ENCODE data around the gene NCOR2.

The NCOR2 gene

GRCh38 chr12:124558313-124558712 lies 9.1 kb downstream of the NCOR2 start:
- peaks cover 0 to 37% (median 12%) of the 10 kb centered on the region in 11 experiments; a peak in 13 of 22 replicates for H3K36me3 ChIP-seq

GRCh38 chr12:124557518-124558223 lies 9.7 kb downstream of the NCOR2 start:
- H4K20me1 ChIP-seq = peaks cover 99 to 100% (median 99%) of the 10 kb centered on the region in 11 experiments
- peaks cover 0 to 7% (median 5%) of the 10 kb centered on the region in 11 experiments; a peak in 10 of 22 replicates for H3K9me3 ChIP-seq (replicated peaks in 1 of 11)
- no peaks in the 10 kb centered on the region for H3K27me3 ChIP-seq
- TF ChIP-seq Cebpa-rat (IDR thresholded peaks at IDR 0.05) = no peak
- H3K9ac ChIP-seq = peak overlapping the region; percentile 8 to 63 (median 34); a peak in 15 of 22 replicates
- H3K27ac ChIP-seq = peak overlapping the region in 4 of 11 experiments; percentile 13 to 35 (median 24); a peak in 6 of 22 replicates
- peak overlapping the region; percentile 34 to 98 (median 84); a peak in 21 of 22 replicates for H3K4me2 ChIP-seq
- H3K4me3 ChIP-seq = no peak overlapping the region
- H3K36me3 ChIP-seq = peaks cover 0 to 31% (median 5%) of the 10 kb centered on the region in 11 experiments; a peak in 11 of 22 replicates
- H3K4me1 ChIP-seq = peaks cover 84 to 95% (median 90%) of the 10 kb centered on the region in 10 experiments

More at GRCh38 chr12:124558313-124558712, 9.1 kb downstream of the NCOR2 start:
- Histone ChIP-seq H3K27me3 (no peaks in the 10 kb centered on the region), H3K4me3 (no peak overlapping the region), H3K4me2 (peak overlapping the region; percentile 10 to 46 (median 30); a peak in 14 of 22 replicates), H4K20me1 (peaks cover 99 to 100% (median 99%) of the 10 kb centered on the region in 11 experiments), H3K27ac (no peak overlapping the region), H3K9ac (peak overlapping the region in 1 of 11 experiments; percentile 12; a peak in 1 of 22 replicates), H3K9me3 (replicated peaks in 1 of 11) (peaks cover 0 to 7% (median 5%) of the 10 kb centered on the region in 11 experiments; a peak in 10 of 22 replicates), H3K4me1 (peaks cover 84 to 95% (median 90%) of the 10 kb centered on the region in 10 experiments)
- TF ChIP-seq Cebpa-rat (IDR thresholded peaks at IDR 0.05) = no peak

GRCh38 chr12:124556896-124557501 lies 10.4 kb downstream of the NCOR2 start:
- Histone ChIP-seq H3K4me3 (no peak overlapping the region), H3K36me3 (peaks cover 0 to 31% (median 5%) of the 10 kb centered on the region in 11 experiments; a peak in 10 of 22 replicates), H3K4me2 (peak overlapping the region; percentile 34 to 98 (median 84); a peak in 21 of 22 replicates), H3K27me3 (no peaks in the 10 kb centered on the region), H3K9ac (peak overlapping the region in 9 of 11 experiments; percentile 8 to 63 (median 38); a peak in 12 of 22 replicates), H3K9me3 (replicated peaks in 1 of 11) (peaks cover 0 to 7% (median 5%) of the 10 kb centered on the region in 11 experiments; a peak in 10 of 22 replicates), H4K20me1 (peaks cover 99 to 100% (median 99%) of the 10 kb centered on the region in 11 experiments), H3K4me1 (peaks cover 85 to 95% (median 90%) of the 10 kb centered on the region in 10 experiments), H3K27ac (peak overlapping the region in 2 of 11 experiments; percentile 34 to 35; a peak in 3 of 22 replicates)
- no peak for TF ChIP-seq Cebpa-rat (IDR thresholded peaks at IDR 0.05)

- Histone ChIP-seq H3K4me2 (peak overlapping the region; percentile 82 to 98 (median 95)), H3K9ac (peak overlapping the region in 2 of 11 experiments; percentile 4 to 35; a peak in 1 of 22 replicates), H4K20me1 (peaks cover 97 to 100% (median 99%) of the 10 kb centered on the region in 11 experiments), H3K27ac (peak overlapping the region in 4 of 11 experiments; percentile 4 to 44 (median 38); a peak in 4 of 22 replicates), H3K9me3 (replicated peaks in 1 of 11) (peaks cover 0 to 7% (median 5%) of the 10 kb centered on the region in 11 experiments; a peak in 10 of 22 replicates), H3K4me1 (peaks cover 85 to 95% (median 90%) of the 10 kb centered on the region in 10 experiments), H3K4me3 (no peak overlapping the region), H3K36me3 (peaks cover 0 to 31% (median 5%) of the 10 kb centered on the region in 11 experiments; a peak in 10 of 22 replicates), H3K27me3 (no peaks in the 10 kb centered on the region)
- no peak for TF ChIP-seq Cebpa-rat (IDR thresholded peaks at IDR 0.05)
These were observed 11.3 kb downstream of the NCOR2 start for GRCh38 chr12:124556074-124556466.

- Histone ChIP-seq H3K27ac (peak overlapping the region in 6 of 11 experiments; percentile 31 to 54 (median 38); a peak in 10 of 22 replicates), H3K4me2 (peak overlapping the region; percentile 82 to 98 (median 95)), H4K20me1 (peaks cover 96 to 100% (median 99%) of the 10 kb centered on the region in 11 experiments), H3K27me3 (no peaks in the 10 kb centered on the region), H3K4me1 (peaks cover 86 to 95% (median 90%) of the 10 kb centered on the region in 10 experiments), H3K4me3 (peak overlapping the region in 2 of 10 experiments; percentile 29 to 33; a peak in 2 of 20 replicates), H3K9me3 (replicated peaks in 1 of 11) (peaks cover 0 to 7% (median 5%) of the 10 kb centered on the region in 11 experiments; a peak in 10 of 22 replicates), H3K36me3 (peaks cover 0 to 30% (median 5%) of the 10 kb centered on the region in 11 experiments; a peak in 10 of 22 replicates), H3K9ac (peak overlapping the region; percentile 4 to 77 (median 35); a peak in 14 of 22 replicates)
- TF ChIP-seq Cebpa-rat (IDR thresholded peaks at IDR 0.05) = no peak
These were observed 12.0 kb downstream of the NCOR2 start for GRCh38 chr12:124555168-124556073.

- Histone ChIP-seq H3K4me1 (peaks cover 93 to 99% (median 96%) of the 10 kb centered on the region in 10 experiments), H3K27ac (peak overlapping the region in 6 of 11 experiments; percentile 28 to 54 (median 38); a peak in 12 of 22 replicates), H3K4me3 (peak overlapping the region in 4 of 10 experiments; percentile 23 to 36 (median 31); a peak in 4 of 20 replicates), H3K9me3 (replicated peaks in 1 of 11) (peaks cover 0 to 2% (median under 1%) of the 10 kb centered on the region in 11 experiments; a peak in 6 of 22 replicates), H3K4me2 (peak overlapping the region; percentile 82 to 98 (median 95)), H3K9ac (peak overlapping the region; percentile 13 to 77 (median 42); a peak in 20 of 22 replicates), H3K27me3 (no peaks in the 10 kb centered on the region), H3K36me3 (peaks cover 0 to 21% (median 4%) of the 10 kb centered on the region in 11 experiments; a peak in 9 of 22 replicates), H4K20me1 (peaks cover 96 to 100% (median 99%) of the 10 kb centered on the region in 11 experiments)
- no peak for TF ChIP-seq Cebpa-rat (IDR thresholded peaks at IDR 0.05)
These were observed 12.9 kb downstream of the NCOR2 start for GRCh38 chr12:124554429-124555029.

GRCh38 chr12:124553862-124554428 lies 13.5 kb downstream of the NCOR2 start:
- Histone ChIP-seq H3K27ac (peak overlapping the region in 5 of 11 experiments; percentile 28 to 54 (median 43); a peak in 8 of 22 replicates), H3K4me3 (peak overlapping the region in 2 of 10 experiments; percentile 23 to 33; a peak in 1 of 20 replicates), H3K9ac (peak overlapping the region in 9 of 11 experiments; percentile 9 to 77 (median 35); a peak in 12 of 22 replicates), H3K27me3 (no peaks in the 10 kb centered on the region), H3K4me2 (peak overlapping the region; percentile 82 to 98 (median 95)), H4K20me1 (peaks cover 95 to 100% (median 99%) of the 10 kb centered on the region in 11 experiments), H3K36me3 (peaks cover 0 to 16% (median 3%) of the 10 kb centered on the region in 11 experiments; a peak in 6 of 22 replicates), H3K9me3 (replicated peaks in 1 of 11) (no peaks in the 10 kb centered on the region), H3K4me1 (peaks cover 97 to 100% (median 99%) of the 10 kb centered on the region in 10 experiments)
- TF ChIP-seq Cebpa-rat (IDR thresholded peaks at IDR 0.05) = no peak
